ENCODE measurements around the gene COMMD4.

COMMD4 gene

DNA sequence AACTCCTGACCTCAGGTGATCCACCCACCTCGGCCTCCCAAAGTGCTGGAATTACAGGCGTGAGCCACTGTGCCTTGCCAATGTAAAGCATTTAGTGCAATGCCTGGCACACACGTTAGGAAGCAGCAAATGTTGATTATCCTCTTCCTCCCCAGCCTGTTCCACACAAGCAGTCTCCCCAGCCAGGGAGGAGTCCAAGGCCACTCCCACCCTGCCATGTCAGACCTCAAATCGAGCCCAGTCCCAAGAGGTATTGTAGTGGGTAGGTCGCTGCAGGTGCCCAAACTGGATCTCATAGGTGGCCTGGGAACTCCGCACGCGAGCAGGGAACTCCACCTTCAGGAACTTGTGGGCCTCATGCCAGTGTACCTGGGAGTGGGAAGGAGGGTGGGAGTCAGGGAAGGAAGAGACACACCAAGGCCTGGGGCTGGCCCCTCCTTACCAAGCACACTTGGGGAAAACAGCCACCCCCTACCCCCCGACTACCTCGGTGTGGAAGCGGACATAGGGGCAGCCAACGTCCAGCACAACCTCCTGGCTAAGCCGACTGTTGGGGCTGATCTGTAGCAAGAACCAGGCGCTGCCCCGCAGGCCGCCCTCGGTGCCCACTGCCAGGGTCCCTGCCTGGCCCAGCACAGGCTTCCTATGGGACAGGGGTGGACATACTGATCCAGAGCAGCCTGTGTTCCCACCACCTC lies 22.3 kb downstream of the COMMD4 start:
- no peak for DNase-seq (ENCODE audit: insufficient read length, low spot score)
- FAIRE-seq = no peak
- TF ChIP-seq POLR2A (IDR thresholded peaks at IDR 0.05; ENCODE audit: low read depth, low read length) = no peak

GRCh38 chr15:75358771-75359536 lies 23.1 kb downstream of the COMMD4 start:
- no peak for DNase-seq (ENCODE audit: insufficient read length, low spot score)
- TF ChIP-seq POLR2A (IDR thresholded peaks at IDR 0.05; ENCODE audit: low read depth, low read length) = no peak
- FAIRE-seq = no peak

DNA sequence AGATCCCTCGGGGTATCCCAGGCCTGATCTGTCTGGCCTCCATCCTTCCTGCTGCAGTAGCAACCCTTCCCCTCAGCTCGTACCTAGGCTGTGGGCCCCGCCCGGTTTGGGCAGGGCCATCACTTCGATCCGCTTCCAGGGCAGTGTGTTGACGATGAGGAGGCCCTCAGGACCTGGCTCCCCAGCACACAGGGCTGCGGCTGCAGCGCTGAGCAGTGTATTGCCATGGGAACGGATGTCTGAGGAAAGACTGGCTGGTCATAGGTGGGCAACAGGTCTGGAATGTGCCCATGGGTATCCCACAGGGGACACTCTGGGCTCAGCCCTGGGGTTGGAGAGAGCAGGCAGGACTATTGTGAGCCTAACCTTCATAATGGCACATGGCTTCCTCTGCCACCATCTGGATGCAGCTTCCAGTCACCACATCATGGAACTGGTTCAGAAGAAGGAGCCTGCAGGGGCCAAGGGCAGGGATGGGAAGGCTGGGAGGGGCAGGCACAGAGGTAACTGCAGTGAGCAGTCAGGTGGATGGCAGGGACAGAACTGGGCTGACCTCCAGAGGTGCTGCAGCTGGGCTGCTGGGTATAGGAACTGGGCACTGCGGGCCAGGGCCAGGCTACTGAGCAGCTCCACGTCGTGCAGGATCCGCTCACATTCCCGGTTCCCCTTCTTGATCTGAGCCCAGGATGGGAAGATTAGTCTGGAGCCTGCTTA lies 23.8 kb downstream of the COMMD4 start:
- TF ChIP-seq POLR2A (IDR thresholded peaks at IDR 0.05; ENCODE audit: low read depth, low read length) = no peak
- no peak for DNase-seq (ENCODE audit: insufficient read length, low spot score)
- no peak for FAIRE-seq

DNA sequence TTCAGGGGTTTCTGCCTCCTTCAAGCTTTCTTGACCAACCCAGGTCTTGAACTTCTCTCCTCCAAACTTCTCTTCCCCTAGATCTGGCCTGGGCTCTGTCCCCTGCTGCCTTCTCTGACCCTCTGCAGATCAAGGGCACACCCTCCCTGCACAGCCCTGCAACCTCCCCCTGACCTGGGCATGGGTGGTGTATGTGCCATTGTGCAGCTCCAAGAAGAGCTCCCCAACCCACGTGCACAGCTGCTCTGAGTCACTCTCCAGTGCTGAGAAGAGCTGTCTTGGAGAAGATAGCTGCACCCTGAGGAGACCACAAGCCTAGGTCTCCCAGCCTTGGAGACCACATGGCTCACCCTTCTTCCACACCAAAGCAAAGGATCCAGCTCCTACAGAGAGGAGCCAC lies 24.5 kb downstream of the COMMD4 start:
- FAIRE-seq = no peak
- DNase-seq (ENCODE audit: insufficient read length, low spot score) = no peak
- TF ChIP-seq POLR2A (IDR thresholded peaks at IDR 0.05; ENCODE audit: low read depth, low read length) = no peak

DNA sequence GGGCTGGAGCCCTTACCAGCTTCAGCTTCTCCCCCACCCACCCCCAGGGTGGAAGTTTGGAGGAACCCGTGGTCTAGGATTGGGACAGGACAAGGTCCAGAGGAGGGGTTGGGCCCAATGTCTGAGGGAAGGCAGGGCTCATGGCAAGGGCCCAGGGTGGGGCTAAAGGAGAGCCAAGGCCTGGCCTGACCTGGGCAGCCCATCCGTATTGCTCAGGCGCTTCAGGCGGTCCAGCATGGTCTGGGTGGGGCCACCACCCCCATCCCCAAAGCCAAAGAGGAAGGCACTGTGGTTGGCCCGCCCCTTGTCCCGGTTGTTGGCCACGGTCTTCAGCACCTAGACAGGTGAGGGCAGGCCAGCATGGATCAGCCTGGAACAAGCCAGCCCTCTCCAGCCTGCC lies 25.0 kb downstream of the COMMD4 start:
- no peak for DNase-seq (ENCODE audit: insufficient read length, low spot score)
- no peak for FAIRE-seq
- no peak for TF ChIP-seq POLR2A (IDR thresholded peaks at IDR 0.05; ENCODE audit: low read depth, low read length)

GRCh38 chr15:75361361-75361988 lies 25.6 kb downstream of the COMMD4 start:
- FAIRE-seq (no peak), DNase-seq (ENCODE audit: insufficient read length, low spot score) (no peak)
- TF ChIP-seq POLR2A (IDR thresholded peaks at IDR 0.05; ENCODE audit: low read depth, low read length) = no peak

DNA sequence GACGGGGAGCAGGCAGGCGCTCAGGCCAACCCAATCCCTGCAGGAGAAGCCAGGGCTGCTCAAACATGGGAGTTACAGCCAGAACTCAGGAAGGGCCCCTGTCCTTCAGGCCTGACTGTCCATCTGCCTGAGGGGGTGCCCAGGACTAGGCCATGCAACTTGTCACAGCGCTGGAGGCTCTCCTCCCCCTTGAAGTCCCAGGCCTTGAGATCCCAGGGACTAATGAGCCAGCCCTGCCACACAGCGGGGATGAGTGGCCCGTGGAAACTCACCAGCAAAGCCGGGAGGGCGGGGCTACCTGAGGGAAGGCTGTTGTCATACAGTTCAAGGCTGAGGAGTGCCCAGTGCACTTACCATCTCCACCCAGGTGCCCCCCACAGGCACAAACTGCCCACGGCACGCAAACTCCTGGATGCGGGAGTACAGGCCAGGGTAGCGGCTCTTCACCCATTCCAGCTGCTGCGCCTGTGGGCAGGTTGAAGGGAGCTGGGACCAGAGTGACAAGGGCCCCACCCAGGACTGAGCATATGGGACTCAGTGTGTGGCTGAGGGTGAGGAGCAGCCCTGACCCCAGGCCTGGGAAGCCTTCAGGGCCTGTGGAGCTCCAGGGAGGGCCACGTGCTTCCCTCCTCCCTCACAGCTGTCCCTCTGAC lies 26.3 kb downstream of the COMMD4 start:
- FAIRE-seq = no peak
- no peak for DNase-seq (ENCODE audit: insufficient read length, low spot score)
- TF ChIP-seq POLR2A (IDR thresholded peaks at IDR 0.05; ENCODE audit: low read depth, low read length) = no peak

DNA sequence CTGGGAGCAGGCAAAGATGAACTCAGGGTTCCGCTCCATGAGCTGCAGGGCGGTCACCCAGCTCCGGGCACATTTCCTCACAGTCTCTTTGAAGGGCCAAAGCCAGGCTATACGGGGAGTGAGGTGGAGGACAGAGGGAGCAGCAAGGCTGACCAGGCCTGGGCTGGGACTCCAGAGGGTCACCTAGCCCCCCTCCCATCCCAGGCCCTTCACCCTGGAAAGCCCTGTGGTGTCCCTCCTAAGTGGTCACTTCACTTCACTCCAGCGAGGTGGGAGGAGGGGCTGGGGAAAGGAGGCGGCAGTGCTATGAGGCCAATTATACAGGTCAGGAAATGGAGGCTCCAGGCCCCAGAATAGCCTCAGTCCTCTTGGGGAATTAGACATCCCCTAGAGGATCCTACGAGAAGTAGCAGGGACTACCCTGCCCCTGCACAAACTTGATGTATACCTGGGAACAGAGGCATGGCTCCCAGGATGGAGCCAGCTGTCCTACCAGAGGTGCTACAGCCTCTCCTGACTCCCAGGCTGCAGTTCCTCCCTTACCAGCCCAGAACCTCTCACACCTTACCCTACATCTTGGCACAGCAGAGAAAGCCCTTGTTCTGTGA lies 26.9 kb downstream of the COMMD4 start:
- DNase-seq (ENCODE audit: insufficient read length, low spot score) = no peak
- no peak for TF ChIP-seq POLR2A (IDR thresholded peaks at IDR 0.05; ENCODE audit: low read depth, low read length)

GRCh38 chr15:75363786-75364185 lies 27.9 kb downstream of the COMMD4 start:
- no peak for TF ChIP-seq POLR2A (IDR thresholded peaks at IDR 0.05; ENCODE audit: low read depth, low read length)
- FAIRE-seq (no peak), DNase-seq (ENCODE audit: insufficient read length, low spot score) (no peak)

More for the DNA sequence above, 26.9 kb downstream of the COMMD4 start:
- FAIRE-seq = no peak

DNA sequence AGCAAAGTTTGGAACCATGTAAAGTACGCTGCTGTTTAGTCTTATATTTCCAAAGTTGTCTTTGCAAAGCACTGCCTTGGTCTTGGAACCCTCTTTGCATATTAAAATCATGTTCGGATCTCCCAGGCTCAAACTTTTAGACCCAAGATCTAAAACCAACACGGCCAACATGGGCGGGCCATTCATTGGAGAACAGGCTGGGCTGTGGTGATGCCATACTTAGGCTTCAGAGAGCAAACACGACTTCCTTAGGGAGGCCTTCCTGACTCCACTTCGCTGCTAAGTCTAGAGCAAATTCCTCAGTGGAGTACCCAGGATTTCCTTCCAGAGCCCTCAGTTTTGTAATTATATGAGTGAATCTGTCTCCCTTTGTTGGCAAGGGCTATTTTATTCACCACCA lies 29.0 kb downstream of the COMMD4 start:
- FAIRE-seq = no peak
- no peak for TF ChIP-seq POLR2A (IDR thresholded peaks at IDR 0.05; ENCODE audit: low read depth, low read length)
- DNase-seq (ENCODE audit: insufficient read length, low spot score) = no peak

DNA sequence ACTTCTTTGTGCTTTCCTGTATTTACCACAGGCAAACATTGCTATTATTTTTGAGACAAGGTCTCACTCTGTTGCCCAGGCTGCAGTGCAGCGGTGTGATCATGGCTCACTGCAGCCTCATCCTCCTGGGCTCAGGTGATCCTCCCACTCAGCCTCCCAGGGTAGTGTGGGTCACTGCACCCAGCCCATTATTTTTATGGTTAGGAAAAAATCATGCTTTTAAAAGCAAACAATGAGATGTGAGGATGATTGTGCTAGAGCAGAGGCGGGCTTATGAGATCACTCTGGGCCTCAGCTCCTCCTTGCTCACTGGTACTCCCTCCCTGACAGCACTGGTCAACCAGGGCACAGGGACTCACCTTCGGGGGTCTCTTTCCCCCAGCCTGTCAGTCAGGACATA lies 30.3 kb downstream of the COMMD4 start:
- FAIRE-seq = no peak
- no peak for DNase-seq (ENCODE audit: insufficient read length, low spot score)
- no peak for TF ChIP-seq POLR2A (IDR thresholded peaks at IDR 0.05; ENCODE audit: low read depth, low read length)

GRCh38 chr15:75367006-75367405 lies 31.1 kb downstream of the COMMD4 start:
- TF ChIP-seq POLR2A (IDR thresholded peaks at IDR 0.05; ENCODE audit: low read depth, low read length) = no peak
- DNase-seq (ENCODE audit: insufficient read length, low spot score) = no peak

GRCh38 chr15:75367406-75367912 lies 31.6 kb downstream of the COMMD4 start:
- no peak for TF ChIP-seq POLR2A (IDR thresholded peaks at IDR 0.05; ENCODE audit: low read depth, low read length)
- no peak for DNase-seq (ENCODE audit: insufficient read length, low spot score)
- FAIRE-seq = no peak

More at GRCh38 chr15:75367006-75367405, 31.1 kb downstream of the COMMD4 start:
- no peak for FAIRE-seq
